Measurements from ENCODE around the gene MAZ. TPM values are rescaled to one million over a fixed set of nuclear protein-coding genes. Genes with fewer than 3 reads are reported as not detected.

Gene MAZ
- total and polyA plus RNA-seq, 2 of the 13 experiments (the other 11 are each of a cell fraction or from before 2014, with no cell fraction given): 203 to 277 TPM

DNA sequence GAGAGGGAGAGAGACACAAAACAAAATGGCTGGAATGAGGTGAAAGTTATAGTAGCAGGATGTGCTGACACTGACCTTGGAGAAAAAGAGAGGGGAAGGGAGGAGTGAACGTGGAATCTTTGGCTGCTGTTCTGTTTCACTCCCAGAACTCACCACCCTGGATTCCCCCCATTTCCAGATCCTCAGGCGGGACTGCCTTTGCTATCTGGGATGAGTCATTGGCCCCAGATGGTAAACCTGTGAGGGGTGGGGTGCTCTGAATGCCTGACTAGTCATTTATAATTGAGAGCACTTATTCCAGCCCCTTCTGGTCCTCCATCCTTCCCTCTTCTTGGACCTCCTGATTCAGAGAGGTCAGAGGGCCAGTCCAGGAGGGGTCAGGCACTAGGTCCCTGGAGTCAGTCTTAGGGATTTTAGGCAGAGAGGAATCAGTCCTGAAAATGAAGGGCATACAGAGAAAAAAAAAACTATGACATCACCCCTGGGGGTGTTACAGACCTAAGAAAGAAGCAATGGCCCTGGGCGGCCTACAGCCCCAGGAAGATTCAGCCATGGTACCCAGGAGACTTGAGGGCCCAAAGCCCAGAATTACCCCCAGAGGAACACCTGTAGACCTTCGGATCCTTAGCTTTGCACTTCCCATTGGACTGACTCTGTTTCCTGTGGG lies 30.5 kb upstream of the MAZ start:
- 28% methylated on average over 4 of the region's 4 CpGs for WGBS (ENCODE audit: low lambda C conversion rate)
- intact Hi-C loops (cut with micrococcal nuclease; ENCODE audit: unreplicated experiment): no loop called here
- in situ Hi-C loops (cut with HindIII; ENCODE audit: extremely low pct_ligation_motif_present, low pct_unique_long_range_greater_than_20kb): no loop called here

DNA sequence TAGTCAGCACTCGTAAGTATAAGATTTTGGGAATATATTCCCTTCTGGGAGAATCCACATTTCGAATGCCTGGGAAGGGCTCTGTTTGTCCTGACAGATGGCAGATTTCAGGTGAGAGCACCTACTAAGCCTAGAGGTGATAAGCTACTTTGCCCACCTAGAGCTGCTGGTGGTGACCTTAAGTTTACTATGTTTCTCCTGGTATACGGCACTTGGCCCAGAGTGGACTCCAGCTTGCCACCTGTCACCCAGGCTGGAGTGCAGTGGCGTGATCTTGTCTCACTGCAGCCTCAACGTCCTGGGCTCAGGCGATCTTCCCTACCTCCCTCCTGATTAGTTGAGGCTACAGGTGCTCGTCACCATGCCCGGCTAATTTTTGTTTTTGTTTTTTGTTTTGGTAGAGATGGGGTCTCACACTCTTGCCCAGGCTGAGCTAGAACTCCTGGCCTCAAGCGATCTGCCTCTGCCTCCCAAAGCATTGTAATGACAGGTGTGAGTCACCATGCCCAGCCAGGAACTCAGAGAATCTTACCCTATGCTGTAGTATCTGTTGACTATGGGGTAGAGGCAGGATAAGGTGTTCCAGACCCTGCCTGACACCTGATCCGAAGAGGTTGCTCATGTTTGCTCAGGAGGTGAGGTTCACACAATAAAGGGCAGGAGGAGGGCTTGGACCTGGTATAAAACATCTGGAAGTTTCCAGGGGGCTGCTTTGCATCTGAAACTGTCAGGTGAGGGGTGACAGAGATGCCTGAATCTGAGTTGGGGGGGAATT lies 28.6 kb upstream of the MAZ start, which contains the start of gene ZG16:
ZG16 (plus strand) TSS at position 681 of the 775 bp plus-strand sequence. CDS start 1,011 bp downstream, outside the sequence.
- Histone ChIP-seq H3K4me3 (replicated peaks in 1 of 3; ENCODE audit: insufficient read depth in 1 of 3, low read depth in 2 of 3, low read length in 3 of 3) (no peak within 1 kb of the TSS), H4K20me1 (ENCODE audit: insufficient read depth, low read length) (no peaks in the 10 kb centered on the region), H3K4me1 (ENCODE audit: insufficient read depth, low read length) (peaks cover 53% of the 10 kb centered on the region), H3K79me2 (ENCODE audit: insufficient read depth, low read length) (no peaks in the 10 kb centered on the region), H3K27ac (ENCODE audit: extremely low read length, insufficient read depth, low read length) (no peak within 1 kb of the TSS), H3K27me3 (ENCODE audit: control insufficient read depth in 1 of 2, insufficient read depth in 2 of 2, low read length in 2 of 2) (peaks cover 2 to 30% of the 10 kb centered on the region in 2 experiments), H3K9ac (ENCODE audit: insufficient read depth, low read depth, low read length) (no peak within 1 kb of the TSS), H3K9me3 (ENCODE audit: low read length) (no peaks in the 10 kb centered on the region), H3K4me2 (ENCODE audit: low read depth, low read length) (peak within 1 kb of the TSS; percentile 8; the same call in 1 of the 2 replicates), H2AFZ (ENCODE audit: low read length) (no peak within 1 kb of the TSS), H3K36me3 (replicated peaks in 1 of 2; ENCODE audit: control insufficient read depth in 1 of 2, insufficient read depth in 2 of 2, low read length in 2 of 2) (no peaks in the 10 kb centered on the region)
- WGBS (ENCODE audit: low lambda C conversion rate): 54% methylated on average over 8 of the region's 10 CpGs
- ATAC-seq: no peak
- DNase-seq (ENCODE audit: low spot score): no peak
- BruUV-seq (replicated peaks): no TSS peak
- in situ Hi-C loops (cut with HindIII; ENCODE audit: extremely low pct_ligation_motif_present, low pct_unique_long_range_greater_than_20kb) (no loop called here), intact Hi-C loops (cut with micrococcal nuclease; ENCODE audit: unreplicated experiment) (no loop called here)
- peak; percentile 34 for FAIRE-seq
- POLR2A ChIA-PET: interaction anchor here (2.8 kb wide), 1 partner anchor 13 kb away, joined by 10 read pairs; the partner anchor contains the start of gene KIF22
- CTCF ChIA-PET (ENCODE audit: low intra/inter-chr PET ratio, low total read pairs): no interaction called here
- TF ChIP-seq RCOR2 (CRISPR knock-in tag; IDR thresholded peaks at IDR 0.05) (no peak), HNF4G (IDR thresholded peaks at IDR 0.05; ENCODE audit: borderline replicate concordance, low read depth, low read length) (no peak), HNF4G (CRISPR knock-in tag; IDR thresholded peaks at IDR 0.05; ENCODE audit: borderline replicate concordance, low read depth) (no peak), NFRKB (IDR thresholded peaks at IDR 0.05) (no peak), SAFB2 (CRISPR knock-in tag; IDR thresholded peaks at IDR 0.05; ENCODE audit: borderline replicate concordance, low read depth) (no peak), SYNCRIP (IDR thresholded peaks at IDR 0.05; ENCODE audit: insufficient read depth, low read depth, low read length) (no peak), ZNF121 (CRISPR knock-in tag; IDR thresholded peaks at IDR 0.05) (0 out of 2 replicates have a peak, but pooled peaks have one; percentile 19), SKI (IDR thresholded peaks at IDR 0.05; ENCODE audit: partially characterized antibody) (no peak), POLR2G (IDR thresholded peaks at IDR 0.05; ENCODE audit: low read depth, low read length) (no peak), MBD4 (IDR thresholded peaks at IDR 0.05; ENCODE audit: borderline replicate concordance, low read length) (no peak), NFKB2 (CRISPR knock-in tag; IDR thresholded peaks at IDR 0.05; ENCODE audit: borderline replicate concordance) (no peak)
- TF ChIP-seq, protein P1, sequence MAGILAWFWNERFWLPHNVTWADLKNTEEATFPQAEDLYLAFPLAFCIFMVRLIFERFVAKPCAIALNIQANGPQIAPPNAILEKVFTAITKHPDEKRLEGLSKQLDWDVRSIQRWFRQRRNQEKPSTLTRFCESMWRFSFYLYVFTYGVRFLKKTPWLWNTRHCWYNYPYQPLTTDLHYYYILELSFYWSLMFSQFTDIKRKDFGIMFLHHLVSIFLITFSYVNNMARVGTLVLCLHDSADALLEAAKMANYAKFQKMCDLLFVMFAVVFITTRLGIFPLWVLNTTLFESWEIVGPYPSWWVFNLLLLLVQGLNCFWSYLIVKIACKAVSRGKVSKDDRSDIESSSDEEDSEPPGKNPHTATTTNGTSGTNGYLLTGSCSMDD (CRISPR knock-in tag; IDR thresholded peaks at IDR 0.05): no peak

More for the DNA sequence above, 30.5 kb upstream of the MAZ start:
- peaks cover 66% of the 10 kb centered on the region for H3K4me1 ChIP-seq (ENCODE audit: insufficient read depth, low read length)
- TF ChIP-seq XBP1 (CRISPR knock-in tag; IDR thresholded peaks at IDR 0.05) (no peak), MAZ (IDR thresholded peaks at IDR 0.05; ENCODE audit: borderline replicate concordance, low read depth, low read length) (no peak), MAZ (CRISPR knock-in tag; IDR thresholded peaks at IDR 0.05; ENCODE audit: low read depth) (0 out of 2 replicates have a peak, but pooled peaks have one; percentile 24), SRF (IDR thresholded peaks at IDR 0.05; ENCODE audit: low read depth, low read length) (no peak), ZNF547 (CRISPR knock-in tag; IDR thresholded peaks at IDR 0.05) (no peak), MBD4 (IDR thresholded peaks at IDR 0.05; ENCODE audit: borderline replicate concordance, low read length) (no peak), FOSL2 (CRISPR knock-in tag; IDR thresholded peaks at IDR 0.05) (peak; percentile 40), ATF7 (IDR thresholded peaks at IDR 0.05) (peak; percentile 68), ATF7 (CRISPR knock-in tag; IDR thresholded peaks at IDR 0.05) (no peak)
- ATAC-seq (no peak), DNase-seq (ENCODE audit: low spot score) (no peak), FAIRE-seq (no peak)
- ChIA-PET POLR2A (no interaction called here), CTCF (ENCODE audit: low intra/inter-chr PET ratio, low total read pairs) (no interaction called here)
- H3K9ac ChIP-seq (ENCODE audit: insufficient read depth, low read depth, low read length): no peak overlapping the region
- no peak overlapping the region for H3K4me2 ChIP-seq (ENCODE audit: low read depth, low read length)
- H4K20me1 ChIP-seq (ENCODE audit: insufficient read depth, low read length): no peaks in the 10 kb centered on the region
- no TSS peak for BruUV-seq (replicated peaks)
- no peaks in the 10 kb centered on the region for H3K36me3 ChIP-seq (replicated peaks in 1 of 2; ENCODE audit: control insufficient read depth in 1 of 2, insufficient read depth in 2 of 2, low read length in 2 of 2)
- peaks cover under 1 to 23% of the 10 kb centered on the region in 2 experiments for H3K27me3 ChIP-seq (ENCODE audit: control insufficient read depth in 1 of 2, insufficient read depth in 2 of 2, low read length in 2 of 2)
- no peak overlapping the region for H3K27ac ChIP-seq (ENCODE audit: extremely low read length, insufficient read depth, low read length)
- H3K9me3 ChIP-seq (ENCODE audit: low read length): no peaks in the 10 kb centered on the region
- H3K4me3 ChIP-seq (replicated peaks in 1 of 3; ENCODE audit: insufficient read depth in 1 of 3, low read depth in 2 of 3, low read length in 3 of 3): no peak overlapping the region
- no peaks in the 10 kb centered on the region for H3K79me2 ChIP-seq (ENCODE audit: insufficient read depth, low read length)
- H2AFZ ChIP-seq (ENCODE audit: low read length): no peak overlapping the region

All from HepG2 (cell line).